GM21367 (cell line): ENCODE data around the gene CRAT.
A peak's percentile ranks its signal among the peaks of the same experiment; 100 is the strongest.

Source experiments
- ATAC-seq: cut with Tn5 transposase; IDR thresholded peaks from one replicate; pipeline ENCODE4 v1.9.1; 2021; ENCODE audit not compliant: unreplicated experiment

Gene CRAT

DNA sequence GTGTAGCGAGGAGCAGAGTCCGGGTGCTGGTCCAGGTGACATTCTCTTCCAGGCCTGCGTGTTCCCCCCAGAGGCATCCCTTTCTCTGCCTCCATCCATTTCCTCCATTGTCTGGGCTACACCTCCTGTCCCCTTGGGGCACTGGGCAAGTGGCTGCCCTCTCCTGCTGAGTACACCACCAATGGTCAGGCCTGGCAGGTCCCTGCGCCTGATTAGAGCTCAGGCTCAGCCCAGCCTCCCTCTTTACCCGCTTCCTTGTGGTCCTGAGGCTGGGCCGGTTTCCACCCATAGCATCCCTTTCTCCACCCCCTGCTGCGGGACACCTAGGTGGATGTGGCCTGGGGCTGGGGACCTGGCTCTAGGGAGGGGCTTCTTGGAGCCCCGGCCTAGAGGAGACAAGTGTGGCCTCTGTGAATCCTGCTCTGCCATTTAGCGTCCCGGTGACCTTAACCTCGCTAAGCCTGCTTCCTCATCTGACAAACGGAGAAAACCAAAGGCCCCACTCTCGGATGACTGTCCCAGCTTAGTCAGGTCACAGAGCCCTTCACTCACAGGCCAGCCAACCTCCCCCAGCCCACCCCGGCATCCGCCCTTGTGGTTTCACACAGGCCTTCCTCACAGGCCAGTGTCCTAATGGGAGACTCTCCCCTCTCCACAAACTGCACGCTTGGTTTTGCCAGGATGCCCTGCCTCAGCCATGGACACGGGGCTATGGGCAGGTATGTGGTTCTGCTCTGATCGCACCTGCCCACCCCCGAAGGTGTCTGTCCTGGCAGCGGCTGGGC, 16.8 kb downstream of the CRAT start:
- no peak for ATAC-seq

DNA sequence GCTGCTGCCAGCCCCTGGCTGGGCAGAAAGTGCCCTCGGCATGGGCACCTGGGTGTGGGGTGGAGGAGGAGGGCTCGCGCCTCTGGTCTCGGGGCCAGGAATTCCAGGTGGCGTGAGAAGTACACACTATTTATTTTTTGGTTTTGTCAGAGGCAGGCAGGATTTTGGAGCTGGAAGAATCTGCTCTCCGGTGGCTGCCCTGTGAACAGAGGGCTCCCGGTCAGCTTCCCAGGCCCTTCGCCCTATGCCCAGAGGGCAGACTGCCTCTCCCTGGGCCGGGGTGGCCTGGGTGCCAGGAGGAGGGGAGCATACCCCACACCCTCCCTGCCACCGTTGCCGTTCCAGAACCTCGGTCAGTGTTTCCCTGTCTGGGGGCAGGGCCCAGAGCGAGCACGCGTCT, 21.3 kb downstream of the CRAT start:
- ATAC-seq, result no peak

DNA sequence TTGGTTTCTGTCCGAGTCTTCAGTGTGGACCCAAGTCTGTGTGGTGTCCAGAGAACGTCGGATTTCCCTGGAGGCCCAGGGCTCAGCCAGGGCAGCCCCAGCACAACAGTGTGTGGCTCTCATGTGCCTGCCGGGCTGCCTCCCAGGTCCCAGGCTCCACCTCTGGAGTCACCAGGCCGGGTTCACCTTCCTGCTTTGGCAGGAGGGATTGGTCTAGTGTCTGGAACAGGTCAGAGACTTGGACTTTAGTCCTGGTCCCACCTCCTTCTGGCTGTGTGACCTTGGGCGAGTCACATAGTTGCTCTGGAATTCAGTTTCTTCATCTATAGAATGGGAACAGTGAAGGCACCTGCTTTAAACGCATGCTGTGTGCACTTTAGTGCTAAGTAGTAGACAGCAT, 26.5 kb downstream of the CRAT start:
- no peak for ATAC-seq

DNA sequence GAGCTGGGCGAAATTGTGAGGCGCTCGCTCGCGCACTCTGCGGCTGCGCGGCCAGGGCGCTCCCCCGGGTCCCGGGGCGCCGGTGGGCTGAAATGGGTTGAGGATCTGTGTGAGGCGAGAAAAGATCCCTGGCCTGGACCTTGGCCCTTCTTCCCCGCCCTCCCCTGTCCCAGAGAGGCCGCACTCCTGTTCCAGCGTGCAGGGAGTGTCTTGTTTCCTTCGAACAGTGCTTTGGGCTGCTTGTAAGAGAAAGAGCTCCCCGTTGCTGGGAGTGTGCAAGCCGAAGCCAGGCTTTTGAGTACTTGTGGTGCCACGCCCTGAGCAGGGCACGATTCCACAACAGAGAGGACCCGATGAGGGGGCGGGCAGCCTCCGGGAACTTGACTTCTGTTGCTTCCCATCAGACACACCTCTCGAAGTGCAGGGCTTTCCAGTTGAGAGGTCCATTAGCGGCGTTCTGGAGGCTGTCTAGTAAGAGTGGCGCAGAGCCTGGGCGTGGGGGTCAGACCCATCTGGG, 29.1 kb downstream of the CRAT start:
- no peak for ATAC-seq

DNA sequence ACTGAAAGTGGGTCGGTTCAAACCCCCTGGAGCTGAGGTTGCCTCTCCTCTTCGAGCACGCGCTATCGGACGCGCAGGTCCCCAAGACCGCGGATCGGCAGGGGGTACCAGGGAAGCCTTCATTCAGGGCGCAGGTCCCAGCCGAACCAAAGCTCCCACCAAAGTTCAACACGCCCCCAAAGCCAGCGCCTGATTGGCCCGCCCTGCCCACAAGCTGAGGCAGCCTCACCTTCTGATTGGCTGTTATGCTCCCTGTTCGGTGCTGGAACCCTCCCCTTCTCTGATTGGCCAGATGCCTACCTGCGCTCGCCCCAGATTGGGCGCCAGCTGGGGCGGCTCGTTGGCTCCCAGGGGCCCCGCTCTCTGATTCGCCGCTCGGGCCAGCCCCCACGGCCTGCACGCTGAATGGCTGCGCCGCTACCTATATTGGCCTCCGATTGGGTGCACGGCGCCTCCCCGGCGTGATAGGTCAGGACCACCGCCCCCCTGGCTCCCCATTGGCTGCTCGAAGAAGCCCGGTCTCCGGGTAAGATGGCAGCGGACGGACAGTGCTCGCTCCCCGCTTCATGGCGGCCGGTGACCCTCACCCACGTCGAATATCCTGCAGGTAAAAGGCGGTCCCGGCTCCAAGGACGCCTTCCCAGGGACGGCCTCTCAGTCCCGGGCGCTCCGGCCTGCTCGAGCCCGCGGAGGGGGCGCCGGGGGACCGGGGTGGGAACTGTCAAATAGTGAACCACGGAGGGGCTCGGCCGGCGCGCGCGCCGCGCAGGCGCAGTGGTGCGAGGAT, 29.8 kb downstream of the CRAT start, which contains the start of gene DOLPP1:
DOLPP1 (plus strand) TSS at position 511 of the 787 bp plus-strand sequence; CDS start at position 532, 21 bp downstream.
- peak; percentile 85 for ATAC-seq

DNA sequence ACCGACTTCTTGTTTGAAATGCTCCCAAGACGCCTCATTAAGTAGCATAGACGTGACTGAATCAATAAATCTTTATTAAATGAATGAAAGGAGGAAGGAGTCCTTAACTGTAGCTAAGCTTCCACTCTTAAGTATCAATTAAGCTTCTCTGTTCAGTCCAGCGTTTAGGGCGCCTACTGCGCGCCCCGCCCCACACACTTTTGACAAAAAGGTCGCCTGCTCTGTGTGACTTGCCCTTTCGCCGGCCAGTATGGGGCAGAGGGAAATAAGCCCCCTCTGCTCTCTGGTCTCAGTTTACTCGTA, 30.3 kb downstream of the CRAT start:
- ATAC-seq, result no peak

DNA sequence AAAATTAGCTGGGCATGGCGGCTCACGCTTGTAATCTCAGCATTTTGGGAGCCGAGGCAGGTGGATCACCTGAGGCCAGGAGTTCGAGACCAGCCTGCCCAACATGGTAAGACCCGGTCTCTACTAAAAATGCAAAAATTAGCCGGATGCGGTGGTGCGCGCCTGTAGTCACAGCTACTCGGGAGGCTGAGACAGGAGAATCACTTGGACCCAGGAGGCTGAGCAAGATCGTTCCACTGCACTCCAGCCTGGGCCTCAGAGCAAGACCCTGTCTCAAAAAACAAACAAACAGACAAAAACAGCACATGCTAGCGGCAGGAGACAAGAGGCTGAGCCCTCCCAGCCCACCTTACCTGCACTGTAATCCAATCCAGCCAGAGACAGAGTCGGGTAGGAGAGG, 30.8 kb downstream of the CRAT start:
- ATAC-seq, result no peak

DNA sequence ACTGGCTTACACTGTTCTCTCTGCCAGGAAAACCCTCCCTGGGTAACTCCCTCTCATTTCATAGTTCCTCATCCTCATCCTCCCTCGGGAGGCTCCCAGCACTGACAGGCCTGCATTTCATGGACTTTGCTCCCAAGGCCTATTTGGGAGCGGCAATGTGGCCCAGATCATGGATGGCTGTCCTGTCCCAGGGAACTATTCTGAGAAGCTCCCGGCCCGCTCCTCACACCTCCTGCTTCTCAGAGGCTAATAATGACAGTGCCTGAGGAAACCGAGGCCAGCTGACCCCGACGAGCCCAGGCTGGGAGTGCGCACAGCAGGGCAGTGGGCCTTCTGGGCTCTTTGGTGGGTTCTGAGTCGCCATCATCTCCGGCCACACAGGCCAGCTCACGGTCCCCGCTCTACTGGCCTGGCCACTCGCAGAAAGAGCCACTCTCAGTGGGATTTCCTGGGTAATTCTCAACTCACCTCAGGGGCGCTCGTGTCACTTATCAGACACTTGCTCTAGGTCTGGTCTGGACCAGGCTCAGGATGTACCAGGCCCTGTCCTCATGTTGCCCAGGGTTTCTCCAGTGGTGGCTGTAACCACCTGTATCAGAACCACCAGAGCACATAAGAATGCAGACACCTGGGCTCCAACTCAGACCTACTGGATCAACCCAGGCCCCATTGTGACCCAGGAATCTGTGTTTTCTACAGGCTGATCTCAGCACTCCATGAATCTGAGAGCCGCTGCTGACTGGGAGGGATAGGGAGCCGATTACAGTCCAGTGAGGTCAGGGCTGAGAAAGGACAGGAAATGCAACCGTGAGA, 31.7 kb downstream of the CRAT start:
- no peak for ATAC-seq

DNA sequence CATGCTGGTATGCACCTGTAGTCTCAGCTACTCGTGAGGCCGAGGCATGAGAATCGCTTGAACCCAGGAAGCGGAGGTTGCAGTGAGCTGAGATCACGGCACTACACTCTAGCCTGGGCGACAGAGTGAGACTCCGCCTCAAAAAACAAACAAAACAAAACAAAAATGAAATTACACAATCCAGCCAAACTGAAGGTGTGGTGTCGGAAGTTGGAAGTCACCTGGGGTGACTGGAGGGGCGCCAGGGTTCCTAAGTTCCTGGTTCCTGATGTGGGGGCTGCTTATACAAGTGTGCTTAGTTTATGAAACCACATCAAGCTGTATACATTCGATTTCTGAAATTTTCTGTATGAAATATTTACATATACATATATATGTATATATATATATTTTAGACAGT, 33.4 kb downstream of the CRAT start:
- no peak for ATAC-seq

DNA sequence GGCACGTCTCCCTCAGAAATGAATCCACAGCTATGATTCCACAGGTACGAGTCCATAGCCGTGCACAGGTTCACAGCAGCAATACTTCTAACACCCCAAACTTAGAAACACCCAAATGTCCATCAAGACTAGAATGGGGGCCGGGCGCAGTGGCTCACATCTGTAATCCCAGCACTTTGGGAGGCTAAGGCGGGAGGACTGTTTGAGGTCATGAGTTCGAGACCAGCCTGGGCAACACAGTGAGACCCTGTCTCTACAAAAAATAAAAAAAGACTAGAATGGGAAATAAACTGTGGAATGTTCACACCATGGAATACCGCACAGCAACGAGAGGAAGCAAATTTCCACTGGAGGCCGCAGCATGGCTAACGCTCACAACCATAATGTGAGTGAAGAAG, 34.0 kb downstream of the CRAT start:
- no peak for ATAC-seq

DNA sequence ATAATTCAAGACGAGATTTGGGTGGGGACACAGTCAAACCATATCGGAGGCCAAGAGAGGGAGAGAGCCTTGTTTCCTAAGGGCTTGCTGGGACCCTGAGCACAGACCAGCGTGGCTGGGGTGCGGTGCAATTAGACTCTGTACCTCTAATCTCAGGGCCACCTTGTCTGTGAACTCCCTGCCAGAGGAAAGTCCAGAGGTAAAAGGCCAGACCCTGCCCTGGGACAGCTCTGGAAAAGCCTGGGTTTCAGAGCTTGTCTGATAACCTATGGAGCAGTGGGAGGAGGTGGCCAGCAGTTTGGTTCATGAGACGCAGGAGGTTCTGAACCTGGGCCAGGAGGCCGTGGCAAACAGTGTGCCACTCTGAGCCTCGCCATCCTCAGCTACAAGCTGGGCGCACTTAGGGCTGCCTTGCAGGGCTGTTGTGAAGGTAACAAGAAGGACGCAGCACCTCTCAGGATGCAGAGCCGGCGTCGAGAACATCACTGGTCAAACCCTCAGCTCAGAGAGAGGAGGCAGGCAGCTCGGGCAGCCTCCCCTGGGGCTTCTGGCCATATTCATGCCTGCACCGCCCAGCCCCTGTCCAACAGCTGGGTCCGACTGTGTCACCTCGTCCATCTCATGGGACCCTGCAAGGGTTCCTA, 34.5 kb downstream of the CRAT start:
- no peak for ATAC-seq

DNA sequence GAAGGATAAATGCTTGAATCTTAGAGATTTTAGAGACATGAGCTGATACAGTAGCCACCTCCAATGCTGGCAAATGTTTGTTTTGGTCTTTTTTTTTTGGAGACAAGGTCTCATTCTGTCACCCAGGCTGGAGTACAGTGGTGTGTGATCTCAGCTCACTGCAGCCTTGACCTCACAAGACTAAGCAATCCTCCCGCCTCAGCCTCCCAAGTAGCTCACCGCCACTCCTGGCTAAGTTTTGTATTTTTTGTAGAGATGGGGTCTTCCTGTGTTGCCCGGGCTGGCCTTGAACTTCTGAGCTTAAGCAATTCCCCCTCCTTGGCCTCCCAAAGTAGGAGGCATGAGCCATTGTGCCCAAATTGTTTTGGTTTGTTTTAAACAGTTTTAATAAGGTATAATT, 36.5 kb downstream of the CRAT start:
- ATAC-seq, result no peak

DNA sequence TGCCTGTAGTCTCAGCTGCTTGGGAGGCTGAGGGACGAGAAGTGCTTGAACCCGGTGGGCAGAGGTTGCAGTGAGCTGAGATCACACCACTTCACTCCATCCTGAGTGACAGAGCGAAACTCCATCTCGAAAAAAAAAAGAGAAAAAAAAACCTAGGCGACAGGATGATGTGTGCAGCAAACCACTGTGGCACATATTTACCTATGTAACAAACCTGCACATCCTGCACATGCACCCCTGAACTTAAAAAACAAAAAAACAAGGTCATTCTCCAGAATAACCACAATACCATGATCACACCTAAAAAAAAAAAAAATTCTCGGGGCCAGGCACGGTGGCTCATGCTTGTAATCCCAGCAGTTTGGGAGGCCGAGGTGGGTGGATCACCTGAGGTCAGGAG, 37.2 kb downstream of the CRAT start:
- no peak for ATAC-seq

DNA sequence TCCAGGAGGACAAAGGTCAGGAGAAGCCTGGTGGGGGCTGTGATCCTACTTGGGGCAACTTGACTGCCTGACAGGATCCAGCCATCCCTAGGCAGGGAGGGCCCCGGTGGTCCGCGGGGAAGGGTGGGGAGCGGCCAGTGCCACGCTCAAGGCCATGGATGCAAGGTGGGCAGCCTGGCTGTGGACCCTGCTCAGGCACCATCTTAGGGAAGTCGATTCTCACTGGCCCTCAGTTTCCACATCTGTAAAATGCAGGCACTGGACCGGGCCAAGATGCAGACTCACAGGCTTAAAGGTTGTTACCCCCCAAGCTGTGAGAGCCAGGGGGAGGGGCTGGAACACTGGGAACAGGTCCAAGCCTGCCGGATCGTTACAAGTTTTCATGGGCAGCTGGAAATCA, 38.4 kb downstream of the CRAT start:
- ATAC-seq, result no peak

DNA sequence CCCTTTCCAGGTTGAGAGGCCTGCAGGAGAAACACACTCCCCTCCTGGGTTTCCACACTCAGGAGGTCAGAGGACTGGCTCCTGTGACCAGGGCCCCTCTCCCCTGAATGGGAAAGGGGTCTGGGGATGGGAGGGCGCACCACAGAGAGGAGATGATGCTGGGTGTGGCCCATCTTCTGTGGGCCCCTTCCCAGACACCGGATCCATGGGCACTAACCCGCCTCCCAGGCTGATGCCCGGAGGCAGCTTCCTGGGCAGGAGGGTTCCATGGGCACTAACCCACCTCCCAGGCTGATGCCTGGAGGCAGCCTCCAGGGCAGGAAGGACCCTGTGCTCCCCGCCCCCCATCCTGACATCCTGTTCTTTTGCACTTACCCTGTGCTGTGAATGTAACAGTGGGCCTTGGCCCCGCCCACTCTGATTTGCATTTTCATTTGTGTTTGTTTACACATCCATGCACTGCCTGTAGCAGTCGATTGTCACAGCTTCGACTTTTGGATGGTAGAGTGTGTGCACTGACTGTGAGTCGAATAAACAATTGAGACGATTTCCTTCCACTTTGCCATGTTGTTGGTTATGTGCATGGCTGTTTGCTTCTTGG, 39.0 kb downstream of the CRAT start:
- ATAC-seq, result no peak

DNA sequence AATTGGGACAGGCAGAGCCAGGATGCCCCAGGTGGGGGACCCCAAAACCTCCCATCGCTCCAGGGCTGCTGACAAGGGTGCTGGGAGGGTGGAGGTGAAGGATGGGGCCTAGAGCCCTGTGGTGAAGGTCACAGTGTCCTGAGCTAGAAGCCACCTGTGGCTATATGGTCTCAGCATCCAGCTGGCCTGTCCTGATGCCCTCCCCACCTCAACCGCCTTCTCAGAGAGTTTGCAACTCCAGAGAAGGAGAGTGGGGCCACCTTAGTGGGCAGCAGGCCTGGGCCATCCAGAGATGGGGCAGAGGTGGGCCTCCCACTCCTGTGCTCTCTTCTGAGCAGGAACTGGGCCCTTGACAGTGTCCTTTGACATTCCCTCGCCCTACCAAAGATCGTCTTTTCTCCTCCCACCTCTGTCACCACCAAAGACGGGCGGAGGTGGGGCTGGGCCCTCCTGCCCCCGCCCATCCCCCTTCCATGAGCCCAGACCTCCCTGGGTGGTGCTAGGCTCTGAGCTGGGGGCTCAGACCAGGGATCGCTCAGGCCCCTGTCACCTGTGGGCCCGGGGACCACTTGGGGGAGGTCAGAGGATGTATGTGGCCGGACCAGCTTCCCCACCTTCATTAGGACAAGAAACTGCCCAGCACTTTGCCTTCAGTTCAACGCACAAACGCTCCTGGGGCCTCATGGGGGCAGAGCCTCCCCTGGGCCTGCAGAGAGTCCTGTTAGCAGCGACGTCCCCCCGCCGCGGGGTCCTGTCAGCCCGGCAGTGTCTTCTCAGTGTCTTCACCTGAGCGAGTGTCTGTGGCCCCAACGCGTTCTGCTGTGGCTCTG, 39.7 kb downstream of the CRAT start:
- no peak for ATAC-seq

DNA sequence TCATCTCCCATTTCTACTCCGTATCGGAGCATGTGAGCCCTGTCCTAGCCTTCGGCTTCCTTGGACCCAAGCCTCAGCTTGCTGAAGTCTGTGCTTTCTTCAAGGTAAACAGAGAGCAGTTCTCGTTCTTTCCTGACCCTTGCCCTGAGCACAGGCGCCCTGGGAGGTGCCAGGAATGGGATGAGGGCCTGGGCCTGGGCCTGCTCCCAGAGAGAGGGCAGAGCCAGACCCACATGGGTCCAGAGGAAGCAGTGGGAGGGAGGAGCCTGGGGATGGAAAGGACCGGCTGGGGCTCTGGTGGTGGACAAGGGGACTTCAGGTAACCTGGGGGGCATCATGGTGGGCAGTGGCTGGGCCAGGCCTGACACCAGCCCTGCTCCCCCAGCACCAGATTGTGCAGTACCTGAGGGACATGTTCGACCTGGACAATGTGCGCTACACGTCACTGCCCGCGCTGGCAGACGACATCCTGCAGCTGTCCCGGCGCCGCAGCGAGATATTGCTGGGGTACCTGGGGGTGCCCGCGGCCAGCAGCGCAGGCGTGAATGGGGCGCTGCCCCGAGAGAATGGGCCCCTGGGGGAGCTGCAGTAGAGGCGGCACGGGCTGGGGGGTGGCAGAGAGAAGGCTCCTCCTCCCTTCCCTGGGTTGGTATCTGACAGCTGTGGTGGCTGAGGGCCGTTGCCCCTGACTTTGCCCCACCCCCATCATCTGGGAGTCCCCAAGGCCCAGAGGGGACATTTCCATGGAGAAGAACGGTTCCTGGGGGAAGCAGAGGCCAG, 40.5 kb downstream of the CRAT start:
- ATAC-seq, result no peak

DNA sequence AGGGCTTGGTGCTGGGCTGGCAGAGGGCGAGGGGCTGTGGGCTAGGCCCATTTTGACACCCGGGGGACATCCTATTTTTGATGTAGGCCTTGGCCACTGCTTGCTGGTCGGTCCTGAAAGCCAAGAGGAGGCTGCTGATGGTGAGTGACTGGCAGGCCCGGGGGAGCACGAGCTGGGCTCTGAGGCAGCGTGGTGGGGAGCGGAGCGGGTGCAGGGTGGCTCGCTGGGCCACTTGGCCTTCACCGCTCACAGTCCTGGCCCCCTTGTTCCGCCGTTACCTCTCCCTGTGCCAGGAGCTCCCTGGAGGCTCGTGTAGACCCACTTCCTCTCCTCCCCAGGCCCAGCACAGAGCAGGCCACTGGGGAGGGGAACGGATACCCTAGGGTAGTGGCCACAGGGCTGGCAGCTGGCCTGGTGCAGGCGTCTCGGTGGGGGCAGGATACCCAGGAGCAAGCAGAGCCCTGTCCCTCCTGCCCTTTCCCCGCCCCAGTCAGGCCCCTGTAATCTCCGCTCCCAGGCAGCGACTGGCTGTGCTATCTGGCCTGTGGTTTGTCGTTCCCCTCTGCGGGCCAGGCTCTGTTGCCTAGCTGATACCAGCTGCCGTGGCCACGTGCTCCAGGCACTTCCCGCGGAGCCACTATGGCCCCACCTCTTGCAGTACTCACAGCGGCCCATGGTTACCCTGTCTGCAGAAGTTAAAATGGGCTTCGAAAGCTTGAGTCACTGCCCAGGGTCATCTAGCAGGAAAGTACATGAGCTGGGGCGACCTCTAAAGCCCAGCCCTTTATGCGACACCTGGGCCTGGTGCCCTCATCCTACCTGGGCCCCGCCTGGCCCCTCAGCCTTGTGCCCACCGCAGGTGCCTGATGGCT, 41.4 kb downstream of the CRAT start:
- ATAC-seq, result peak; percentile 72
